Measurements from ENCODE around the gene TNNT1.

GRCh38 chr19:55099557-55100506 lies 49.2 kb downstream of the TNNT1 start:
- no peak for TF ChIP-seq SP2 (tag by site-specific recombination; IDR thresholded peaks at IDR 0.05)
- no peak for TF ChIP-seq ZNF184 (tag by site-specific recombination; IDR thresholded peaks at IDR 0.05)
- no peak for TF ChIP-seq ZNF639 (tag by site-specific recombination; IDR thresholded peaks at IDR 0.05)
- TF ChIP-seq ZNF274 (IDR thresholded peaks at IDR 0.05; ENCODE audit: low read length), result no peak
- TF ChIP-seq ZNF274 (tag by site-specific recombination; IDR thresholded peaks at IDR 0.05; ENCODE audit: borderline replicate concordance), result no peak
- TF ChIP-seq CTCF (tag by site-specific recombination; IDR thresholded peaks at IDR 0.05), result no peak
- no peak for TF ChIP-seq TCF7L2 (IDR thresholded peaks at IDR 0.05; ENCODE audit: borderline replicate concordance, low read depth, low read length)
- no peak for TF ChIP-seq YY1 (tag by site-specific recombination; IDR thresholded peaks at IDR 0.05)
- TF ChIP-seq, protein P1, sequence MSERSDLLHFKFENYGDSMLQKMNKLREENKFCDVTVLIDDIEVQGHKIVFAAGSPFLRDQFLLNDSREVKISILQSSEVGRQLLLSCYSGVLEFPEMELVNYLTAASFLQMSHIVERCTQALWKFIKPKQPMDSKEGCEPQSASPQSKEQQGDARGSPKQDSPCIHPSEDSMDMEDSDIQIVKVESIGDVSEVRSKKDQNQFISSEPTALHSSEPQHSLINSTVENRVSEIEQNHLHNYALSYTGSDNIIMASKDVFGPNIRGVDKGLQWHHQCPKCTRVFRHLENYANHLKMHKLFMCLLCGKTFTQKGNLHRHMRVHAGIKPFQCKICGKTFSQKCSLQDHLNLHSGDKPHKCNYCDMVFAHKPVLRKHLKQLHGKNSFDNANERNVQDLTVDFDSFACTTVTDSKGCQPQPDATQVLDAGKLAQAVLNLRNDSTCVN (tag by site-specific recombination; optimal IDR thresholded peaks at IDR 0.05), result no peak
- TF ChIP-seq, protein P2, sequence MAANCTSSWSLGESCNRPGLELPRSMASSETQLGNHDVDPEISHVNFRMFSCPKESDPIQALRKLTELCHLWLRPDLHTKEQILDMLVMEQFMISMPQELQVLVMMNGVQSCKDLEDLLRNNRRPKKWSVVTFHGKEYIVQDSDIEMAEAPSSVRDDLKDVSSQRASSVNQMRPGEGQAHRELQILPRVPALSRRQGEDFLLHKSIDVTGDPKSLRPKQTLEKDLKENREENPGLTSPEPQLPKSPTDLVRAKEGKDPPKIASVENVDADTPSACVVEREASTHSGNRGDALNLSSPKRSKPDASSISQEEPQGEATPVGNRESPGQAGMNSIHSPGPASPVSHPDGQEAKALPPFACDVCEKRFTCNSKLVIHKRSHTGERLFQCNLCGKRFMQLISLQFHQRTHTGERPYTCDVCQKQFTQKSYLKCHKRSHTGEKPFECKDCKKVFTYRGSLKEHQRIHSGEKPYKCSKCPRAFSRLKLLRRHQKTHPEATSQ (tag by site-specific recombination; IDR thresholded peaks at IDR 0.05), result no peak
